Measurements from ENCODE around the gene MAP3K4.

DNA sequence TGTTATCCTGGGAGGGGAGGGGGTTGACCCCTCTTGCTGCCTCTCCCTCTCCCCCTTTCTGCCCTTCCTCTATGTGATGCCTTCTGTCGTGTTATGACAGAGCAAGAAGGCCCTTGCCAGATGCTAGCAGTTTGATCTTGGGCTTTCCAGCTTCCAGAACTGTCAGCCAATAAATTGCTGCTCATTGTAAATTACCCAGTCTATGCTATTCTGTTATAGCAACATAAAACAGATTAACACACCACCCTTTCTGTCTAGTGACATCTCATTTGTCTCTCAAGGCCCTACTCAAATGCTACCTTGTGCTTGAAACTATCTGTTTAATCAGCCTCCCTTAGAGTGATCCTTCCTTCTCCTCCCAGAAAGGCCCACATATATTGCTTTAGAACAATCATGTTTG is 16.4 kb upstream of the MAP3K4 start:
- TF ChIP-seq, protein P1, sequence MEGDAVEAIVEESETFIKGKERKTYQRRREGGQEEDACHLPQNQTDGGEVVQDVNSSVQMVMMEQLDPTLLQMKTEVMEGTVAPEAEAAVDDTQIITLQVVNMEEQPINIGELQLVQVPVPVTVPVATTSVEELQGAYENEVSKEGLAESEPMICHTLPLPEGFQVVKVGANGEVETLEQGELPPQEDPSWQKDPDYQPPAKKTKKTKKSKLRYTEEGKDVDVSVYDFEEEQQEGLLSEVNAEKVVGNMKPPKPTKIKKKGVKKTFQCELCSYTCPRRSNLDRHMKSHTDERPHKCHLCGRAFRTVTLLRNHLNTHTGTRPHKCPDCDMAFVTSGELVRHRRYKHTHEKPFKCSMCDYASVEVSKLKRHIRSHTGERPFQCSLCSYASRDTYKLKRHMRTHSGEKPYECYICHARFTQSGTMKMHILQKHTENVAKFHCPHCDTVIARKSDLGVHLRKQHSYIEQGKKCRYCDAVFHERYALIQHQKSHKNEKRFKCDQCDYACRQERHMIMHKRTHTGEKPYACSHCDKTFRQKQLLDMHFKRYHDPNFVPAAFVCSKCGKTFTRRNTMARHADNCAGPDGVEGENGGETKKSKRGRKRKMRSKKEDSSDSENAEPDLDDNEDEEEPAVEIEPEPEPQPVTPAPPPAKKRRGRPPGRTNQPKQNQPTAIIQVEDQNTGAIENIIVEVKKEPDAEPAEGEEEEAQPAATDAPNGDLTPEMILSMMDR (IDR thresholded peaks at IDR 0.05) = no peak
- no peak for TF ChIP-seq POLR2A (IDR thresholded peaks at IDR 0.05)
- no peak for TF ChIP-seq EP300 (IDR thresholded peaks at IDR 0.05)

Data from ovary (tissue), 3 donors.